HG03066 (cell line): Measurements from ENCODE around the gene NRG3.

Experiments
- ATAC-seq: cut with Tn5 transposase; IDR thresholded peaks from one replicate; pipeline ENCODE4 v1.9.1; 2021; ENCODE audit warnings: low read depth; ENCODE audit not compliant: unreplicated experiment

NRG3 gene

GRCh38 chr10:82750538-82750937 is 875.5 kb downstream of the NRG3 start:
- ATAC-seq, result no peak

- ATAC-seq, result no peak
These were observed 882.4 kb downstream of the NRG3 start for GRCh38 chr10:82757397-82757796.

- no peak for ATAC-seq
These were observed 882.9 kb downstream of the NRG3 start for GRCh38 chr10:82757901-82758300.

- ATAC-seq, result no peak
These were observed 884.1 kb downstream of the NRG3 start for GRCh38 chr10:82759050-82759449.

- no peak for ATAC-seq
These were observed 887.6 kb downstream of the NRG3 start for GRCh38 chr10:82762641-82763040.

GRCh38 chr10:82768040-82768439 is 893.0 kb downstream of the NRG3 start:
- ATAC-seq, result no peak

GRCh38 chr10:82778908-82779307 is 903.9 kb downstream of the NRG3 start:
- ATAC-seq, result no peak

- ATAC-seq, result no peak
These were observed 921.5 kb downstream of the NRG3 start for GRCh38 chr10:82796510-82796909.

GRCh38 chr10:82801289-82801688 is 926.3 kb downstream of the NRG3 start:
- ATAC-seq, result no peak

- no peak for ATAC-seq
These were observed 936.6 kb downstream of the NRG3 start for GRCh38 chr10:82811621-82812020.

GRCh38 chr10:82813856-82814255 is 938.9 kb downstream of the NRG3 start:
- ATAC-seq, result no peak

- ATAC-seq, result no peak
These were observed 939.6 kb downstream of the NRG3 start for GRCh38 chr10:82814635-82815034.

- no peak for ATAC-seq
These were observed 940.7 kb downstream of the NRG3 start for GRCh38 chr10:82815680-82816079.

GRCh38 chr10:82817676-82818422 is 942.9 kb downstream of the NRG3 start:
- no peak for ATAC-seq

- ATAC-seq, result no peak
These were observed 946.0 kb downstream of the NRG3 start for GRCh38 chr10:82821043-82821442.

GRCh38 chr10:82826132-82826531 is 951.1 kb downstream of the NRG3 start:
- ATAC-seq, result no peak

GRCh38 chr10:82827901-82828300 is 952.9 kb downstream of the NRG3 start:
- no peak for ATAC-seq

- ATAC-seq, result no peak
These were observed 972.2 kb downstream of the NRG3 start for GRCh38 chr10:82847242-82847641.

GRCh38 chr10:82850191-82850590 is 975.2 kb downstream of the NRG3 start:
- no peak for ATAC-seq

- no peak for ATAC-seq
These were observed 982.1 kb downstream of the NRG3 start for GRCh38 chr10:82856957-82857613.

- no peak for ATAC-seq
These were observed 986.9 kb downstream of the NRG3 start for GRCh38 chr10:82861889-82862288.

GRCh38 chr10:82865366-82865765 is 990.4 kb downstream of the NRG3 start:
- ATAC-seq, result no peak
